NCI-H82 treated with DMSO at 0.1 percent for 48 hours (cell line): ENCODE measurements around the gene MRGPRX3.

Experiments
- DNase-seq: peaks from one replicate; lab custom pipeline; 2025; ENCODE audit not compliant: unreplicated experiment; lab: John Stamatoyannopoulos, UW

MRGPRX3 gene

GRCh38 chr11:18151581-18151980, 19.2 kb downstream of the MRGPRX3 start:
- no peak for DNase-seq

GRCh38 chr11:18168372-18168771, 36.0 kb downstream of the MRGPRX3 start:
- DNase-seq = no peak

DNA sequence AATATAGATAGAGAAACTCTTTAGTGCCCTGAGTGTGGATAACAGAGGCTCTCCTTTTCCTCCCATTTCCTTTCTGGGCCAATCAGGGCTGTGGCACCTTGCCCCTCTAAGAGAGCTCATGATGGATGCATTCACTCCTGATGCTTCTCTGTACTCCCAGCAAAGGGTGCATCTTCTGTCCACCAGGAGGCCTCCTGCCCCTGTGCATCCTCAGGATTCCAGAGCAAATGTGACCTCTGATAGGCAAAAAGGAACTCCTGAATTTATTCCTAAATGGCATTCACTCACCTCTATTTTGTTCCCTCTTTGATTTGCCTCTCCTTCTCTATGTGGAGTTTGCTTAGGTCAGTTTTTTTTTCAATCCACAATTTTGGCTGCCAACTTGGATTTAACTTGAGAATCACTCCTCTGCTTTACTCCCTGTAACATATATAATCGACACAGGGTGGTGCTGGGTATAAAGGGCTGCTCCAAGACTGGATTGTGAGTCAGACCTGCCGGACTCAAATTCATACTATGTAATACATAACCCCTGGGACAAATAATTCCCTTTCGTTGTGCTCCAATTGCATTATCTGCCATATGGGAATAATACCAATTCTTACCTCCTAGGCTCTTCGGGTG, 39.1 kb downstream of the MRGPRX3 start:
- DNase-seq = peak; percentile 0

DNA sequence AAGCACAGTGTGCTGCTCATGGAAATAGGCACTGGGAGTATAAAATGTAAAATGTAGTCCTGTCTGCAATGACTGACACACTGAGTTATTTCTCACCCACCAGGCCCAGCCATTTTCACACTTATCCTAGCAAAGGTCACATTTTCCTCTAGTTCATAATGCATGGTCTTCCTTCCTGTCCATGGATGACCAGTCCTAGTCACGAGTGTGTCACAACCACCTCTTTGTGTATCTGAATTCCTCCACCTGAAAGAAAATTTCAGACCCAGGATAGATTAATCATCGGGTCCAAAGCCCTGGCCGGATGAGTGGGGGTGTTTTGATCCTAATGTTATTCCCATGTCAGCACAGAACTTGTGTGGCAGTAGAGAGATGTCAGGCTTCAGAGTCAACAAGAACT, 40.3 kb downstream of the MRGPRX3 start, which contains the start of gene MRGPRX4:
MRGPRX4 (plus strand) TSS at position 172 of the 400 bp plus-strand sequence. CDS start 420 bp downstream, outside the sequence.
- DNase-seq = no peak

DNA sequence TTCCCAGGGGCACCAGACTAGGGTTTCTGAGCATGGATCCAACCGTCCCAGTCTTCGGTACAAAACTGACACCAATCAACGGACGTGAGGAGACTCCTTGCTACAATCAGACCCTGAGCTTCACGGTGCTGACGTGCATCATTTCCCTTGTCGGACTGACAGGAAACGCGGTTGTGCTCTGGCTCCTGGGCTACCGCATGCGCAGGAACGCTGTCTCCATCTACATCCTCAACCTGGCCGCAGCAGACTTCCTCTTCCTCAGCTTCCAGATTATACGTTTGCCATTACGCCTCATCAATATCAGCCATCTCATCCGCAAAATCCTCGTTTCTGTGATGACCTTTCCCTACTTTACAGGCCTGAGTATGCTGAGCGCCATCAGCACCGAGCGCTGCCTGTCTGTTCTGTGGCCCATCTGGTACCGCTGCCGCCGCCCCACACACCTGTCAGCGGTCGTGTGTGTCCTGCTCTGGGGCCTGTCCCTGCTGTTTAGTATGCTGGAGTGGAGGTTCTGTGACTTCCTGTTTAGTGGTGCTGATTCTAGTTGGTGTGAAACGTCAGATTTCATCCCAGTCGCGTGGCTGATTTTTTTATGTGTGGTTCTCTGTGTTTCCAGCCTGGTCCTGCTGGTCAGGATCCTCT, 41.0 kb downstream of the MRGPRX3 start:
- no peak for DNase-seq
